GM12874 (cell line): ENCODE results near the gene KCNH5.

Experiments
- CTCF ChIP-seq: IDR thresholded peaks from 2 replicates; pipeline ENCODE4 v1.5.1; 2011; ENCODE audit warnings: low read depth, mild to moderate bottlenecking, control low read depth, low read length, moderate library complexity; ENCODE audit not compliant: insufficient read depth

The KCNH5 gene

GRCh38 chr14:63051301-63051700, 6.0 kb upstream of the KCNH5 start:
- TF ChIP-seq CTCF: no peak

GRCh38 chr14:63050694-63051093, 5.4 kb upstream of the KCNH5 start:
- TF ChIP-seq CTCF: no peak

- no peak for TF ChIP-seq CTCF
These were observed 1.3 kb upstream of the KCNH5 start for GRCh38 chr14:63046339-63047268.

GRCh38 chr14:63045612-63046320, 508 bp upstream of the KCNH5 start:
- TF ChIP-seq CTCF: no peak

- 0 out of 2 replicates have a peak, but pooled peaks have one; percentile 10 for TF ChIP-seq CTCF
These were observed 5.4 kb downstream of the KCNH5 start for GRCh38 chr14:63039866-63040265.

- no peak for TF ChIP-seq CTCF
These were observed 12.6 kb downstream of the KCNH5 start for GRCh38 chr14:63032641-63033040.

GRCh38 chr14:63032076-63032475, 13.2 kb downstream of the KCNH5 start:
- TF ChIP-seq CTCF: no peak
